ENCODE results near the gene TOR1B. TPM values are rescaled to one million over a fixed set of nuclear protein-coding genes. Genes with fewer than 3 reads are reported as not detected.
A peak's percentile ranks its signal among the peaks of the same experiment; 100 is the strongest.
"Not testable (repeated sequence)": the region's sequence is repeated elsewhere in the genome, so short reads cannot be mapped to it uniquely, and the experiment has no call there.

The TOR1B gene
- total RNA-seq, 1 donor from 2014 or later = 51.7 TPM

DNA sequence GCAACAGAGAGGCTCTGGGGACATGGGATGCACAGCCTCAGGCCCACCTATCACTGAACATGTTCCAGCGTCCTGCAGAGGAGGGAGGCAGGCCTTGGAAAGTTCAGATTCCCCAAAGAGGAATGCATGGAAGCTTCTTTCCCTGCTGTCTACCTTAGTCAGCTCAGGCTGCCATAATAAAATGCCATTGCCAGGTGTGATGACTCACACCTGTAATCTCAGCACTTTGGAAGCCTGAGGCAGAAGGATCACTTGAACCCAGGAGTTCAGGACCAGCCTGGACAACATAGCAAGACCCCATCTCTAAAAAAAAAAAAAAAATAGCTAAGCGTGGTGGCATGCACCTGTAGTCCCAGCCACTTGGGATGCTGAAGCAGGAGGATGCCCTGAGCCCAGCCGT is 24.5 kb upstream of the TOR1B start:
- H3K36me3 ChIP-seq = no peaks in the 10 kb centered on the region
- H3K27me3 ChIP-seq = no peaks in the 10 kb centered on the region
- intact Hi-C loops (cut with DNase I) = no loop called here
- H3K4me1 ChIP-seq = peaks cover 0 to 11% of the 10 kb centered on the region in 2 donors
- no peak overlapping the region for H3K27ac ChIP-seq
- no peak for DNase-seq (ENCODE audit: low spot score in 2 of 2)
- no peak overlapping the region for H3K4me3 ChIP-seq
- TF ChIP-seq, protein P1, sequence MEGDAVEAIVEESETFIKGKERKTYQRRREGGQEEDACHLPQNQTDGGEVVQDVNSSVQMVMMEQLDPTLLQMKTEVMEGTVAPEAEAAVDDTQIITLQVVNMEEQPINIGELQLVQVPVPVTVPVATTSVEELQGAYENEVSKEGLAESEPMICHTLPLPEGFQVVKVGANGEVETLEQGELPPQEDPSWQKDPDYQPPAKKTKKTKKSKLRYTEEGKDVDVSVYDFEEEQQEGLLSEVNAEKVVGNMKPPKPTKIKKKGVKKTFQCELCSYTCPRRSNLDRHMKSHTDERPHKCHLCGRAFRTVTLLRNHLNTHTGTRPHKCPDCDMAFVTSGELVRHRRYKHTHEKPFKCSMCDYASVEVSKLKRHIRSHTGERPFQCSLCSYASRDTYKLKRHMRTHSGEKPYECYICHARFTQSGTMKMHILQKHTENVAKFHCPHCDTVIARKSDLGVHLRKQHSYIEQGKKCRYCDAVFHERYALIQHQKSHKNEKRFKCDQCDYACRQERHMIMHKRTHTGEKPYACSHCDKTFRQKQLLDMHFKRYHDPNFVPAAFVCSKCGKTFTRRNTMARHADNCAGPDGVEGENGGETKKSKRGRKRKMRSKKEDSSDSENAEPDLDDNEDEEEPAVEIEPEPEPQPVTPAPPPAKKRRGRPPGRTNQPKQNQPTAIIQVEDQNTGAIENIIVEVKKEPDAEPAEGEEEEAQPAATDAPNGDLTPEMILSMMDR (IDR thresholded peaks at IDR 0.05) = no peak
- H3K9me3 ChIP-seq = no peaks in the 10 kb centered on the region

DNA sequence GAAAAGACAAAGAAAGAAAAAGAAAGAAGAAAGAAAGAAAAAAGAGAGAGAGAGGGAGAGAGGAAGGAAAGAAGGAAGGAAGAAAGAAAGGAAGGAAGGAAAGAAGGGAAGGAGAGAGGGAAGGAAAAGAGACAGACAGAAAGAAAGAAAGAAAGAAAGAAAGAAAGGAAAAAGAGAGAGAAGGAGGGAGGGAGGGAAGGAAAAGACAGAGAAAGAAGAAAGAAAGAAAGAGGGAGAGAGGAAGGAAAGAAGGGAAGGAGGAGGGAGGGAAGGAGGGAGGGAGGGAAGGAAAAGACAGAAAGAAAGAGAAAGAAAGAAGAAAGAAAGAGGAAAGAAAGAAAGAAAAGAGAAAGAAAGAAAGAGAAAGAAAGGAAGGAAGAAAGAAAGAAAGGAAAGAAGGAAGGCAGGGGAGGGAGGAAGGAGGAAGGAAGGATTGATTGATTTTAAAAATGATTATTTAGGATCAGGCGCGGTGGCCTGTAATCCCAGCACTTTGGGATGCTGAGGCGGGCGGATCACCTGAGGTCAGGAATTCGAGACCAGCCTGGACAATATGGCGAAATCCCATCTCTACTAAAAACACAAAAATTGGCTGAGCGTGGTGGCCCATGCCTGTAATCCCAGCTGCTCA is 23.3 kb upstream of the TOR1B start:
- intact Hi-C loops (cut with DNase I) = loop anchor here (5.0 kb wide), 1 partner anchor 647 kb away; no protein-coding TSS in a partner anchor
- Histone ChIP-seq H3K27ac (no peak overlapping the region), H3K9me3 (no peaks in the 10 kb centered on the region), H3K36me3 (no peaks in the 10 kb centered on the region), H3K4me1 (peaks cover 0 to 11% of the 10 kb centered on the region in 2 donors), H3K27me3 (no peaks in the 10 kb centered on the region), H3K4me3 (no peak overlapping the region)
- no peak for DNase-seq (ENCODE audit: low spot score in 2 of 2)
- TF ChIP-seq, protein P1 (IDR thresholded peaks at IDR 0.05) = no peak

DNA sequence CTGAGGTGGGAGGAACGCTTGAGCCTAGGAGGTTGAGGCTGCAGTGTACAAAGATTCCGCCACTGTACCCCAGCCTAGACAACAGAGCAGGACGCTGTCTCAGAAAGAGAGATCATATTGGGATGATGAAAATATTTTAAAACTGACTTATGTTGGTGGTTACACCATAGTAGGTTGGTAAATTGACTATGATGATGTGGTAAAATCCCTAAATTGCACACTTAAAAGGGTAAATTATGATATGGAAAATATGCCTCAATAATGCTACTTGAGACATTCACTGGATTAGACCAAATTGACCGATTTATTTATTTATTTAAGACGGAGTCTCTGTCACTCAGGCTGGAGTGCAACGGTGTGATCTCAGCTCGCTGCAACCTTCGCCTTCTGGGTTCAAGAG is 21.9 kb upstream of the TOR1B start:
- Histone ChIP-seq H3K4me1 (peaks cover 0 to 11% of the 10 kb centered on the region in 2 donors), H3K27me3 (no peaks in the 10 kb centered on the region), H3K4me3 (no peak overlapping the region), H3K27ac (no peak overlapping the region), H3K9me3 (no peaks in the 10 kb centered on the region), H3K36me3 (no peaks in the 10 kb centered on the region)
- intact Hi-C loops (cut with DNase I) = loop anchor here (5.0 kb wide), 1 partner anchor 649 kb away; no protein-coding TSS in a partner anchor
- no peak for DNase-seq (ENCODE audit: low spot score in 2 of 2)
- TF ChIP-seq, protein P1 (IDR thresholded peaks at IDR 0.05) = no peak

DNA sequence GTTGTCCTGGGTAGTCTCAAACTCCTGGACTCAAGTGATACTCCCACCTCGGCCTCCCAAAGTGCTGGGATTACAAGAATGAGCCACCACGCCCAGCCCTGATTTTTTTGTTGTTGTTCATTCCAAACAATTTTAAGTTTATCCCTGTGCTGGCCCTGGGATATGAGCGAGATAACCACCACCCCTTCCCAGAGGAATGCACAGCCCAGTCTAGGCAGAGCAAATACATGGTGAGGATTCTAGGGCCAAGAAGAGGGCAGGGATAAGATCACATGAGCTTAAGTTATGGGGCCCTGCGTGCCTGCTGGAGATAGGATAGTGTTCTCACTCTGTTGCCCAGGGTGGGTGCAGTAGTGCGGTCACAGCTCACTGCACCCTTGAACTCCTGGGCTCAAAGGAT is 21.0 kb upstream of the TOR1B start:
- TF ChIP-seq, protein P1 (IDR thresholded peaks at IDR 0.05) = no peak

DNA sequence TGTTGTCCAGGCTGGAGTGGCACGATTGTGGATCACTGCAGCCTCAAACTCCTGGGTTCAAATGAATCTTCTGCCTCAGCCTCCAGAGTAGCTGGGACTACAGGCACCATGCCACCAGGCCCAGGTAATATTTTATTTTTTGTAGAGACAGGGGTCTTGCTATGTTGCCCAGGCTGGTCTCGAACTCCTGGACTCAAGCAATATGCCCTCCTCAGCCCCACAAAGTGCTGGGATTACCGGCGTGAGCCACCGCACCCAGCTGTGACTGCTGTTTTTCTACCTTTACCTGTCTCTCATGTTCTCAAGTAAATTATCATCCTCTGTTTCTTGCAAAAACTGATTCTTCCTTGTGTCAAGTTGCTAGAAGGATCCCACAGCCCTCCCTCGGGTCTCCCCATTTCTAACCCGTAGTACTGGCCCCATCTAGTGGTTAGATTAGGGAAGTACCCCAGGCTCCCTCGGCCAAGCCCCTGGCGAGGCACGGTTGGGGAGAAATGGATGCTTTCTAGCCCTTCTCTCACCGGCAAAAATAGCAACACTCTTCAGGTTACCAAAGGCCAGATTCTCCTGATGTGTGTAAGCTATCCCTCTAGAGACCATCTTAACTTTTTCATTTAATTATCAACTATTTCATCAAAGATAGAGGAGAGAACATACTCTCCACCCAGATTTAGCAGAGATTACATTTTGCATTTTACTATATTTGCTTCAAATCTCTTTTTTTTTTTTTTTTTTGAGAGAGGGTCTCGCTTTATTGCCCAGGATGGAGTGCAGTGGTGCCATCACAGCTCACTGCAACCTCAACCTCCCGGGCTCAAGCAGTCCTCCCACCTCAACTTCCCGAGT is 19.2 kb upstream of the TOR1B start:
- no peaks in the 10 kb centered on the region for H3K27me3 ChIP-seq
- intact Hi-C loops (cut with DNase I) = loop anchor here (1.0 to 5.0 kb wide), 3 partner anchors 46 to 651 kb away; partner anchors contain the start of gene ASB6
- no peak overlapping the region for H3K4me3 ChIP-seq
- DNase-seq (ENCODE audit: low spot score in 2 of 2) = peak in 1 of 2 donors; percentile 89
- TF ChIP-seq, protein P1 (IDR thresholded peaks at IDR 0.05) = peak; percentile 84 to 92 (median 92)
- no peaks in the 10 kb centered on the region for H3K4me1 ChIP-seq
- no peaks in the 10 kb centered on the region for H3K36me3 ChIP-seq
- H3K9me3 ChIP-seq = no peaks in the 10 kb centered on the region
- H3K27ac ChIP-seq = no peak overlapping the region

More for the DNA sequence above, 21.0 kb upstream of the TOR1B start:
- H3K27me3 ChIP-seq = no peaks in the 10 kb centered on the region
- H3K9me3 ChIP-seq = no peaks in the 10 kb centered on the region
- no peak overlapping the region for H3K4me3 ChIP-seq
- no peaks in the 10 kb centered on the region for H3K36me3 ChIP-seq
- H3K27ac ChIP-seq = no peak overlapping the region
- H3K4me1 ChIP-seq = peaks cover 0 to 7% of the 10 kb centered on the region in 2 donors
- no peak for DNase-seq (ENCODE audit: low spot score in 2 of 2)
- intact Hi-C loops (cut with DNase I) = loop anchor here (5.0 kb wide), 1 partner anchor 650 kb away; no protein-coding TSS in a partner anchor

DNA sequence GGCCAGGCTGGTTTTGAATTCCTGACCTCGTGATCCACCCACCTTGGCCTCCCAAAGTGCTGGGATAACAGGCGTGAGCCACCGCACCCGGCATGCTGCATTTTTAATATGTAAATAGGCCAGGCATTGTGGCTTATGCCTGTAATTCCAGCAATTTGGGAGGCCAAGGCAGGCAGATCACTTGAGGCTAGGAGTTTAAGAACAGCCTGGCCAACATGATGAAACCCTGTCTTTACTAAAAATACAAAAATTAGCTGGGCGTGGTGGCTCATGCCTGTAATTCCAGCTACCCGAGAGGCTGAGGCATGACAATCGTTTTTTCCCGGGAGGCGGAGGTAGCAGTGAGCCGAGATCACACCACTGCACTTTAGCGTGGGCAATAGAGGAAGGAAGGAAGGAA is 18.0 kb upstream of the TOR1B start:
- H3K4me3 ChIP-seq; H3K27ac ChIP-seq; DNase-seq (ENCODE audit: low spot score in 2 of 2); H3K4me1 ChIP-seq; H3K9me3 ChIP-seq; H3K27me3 ChIP-seq; H3K36me3 ChIP-seq: not testable (repeated sequence)
- intact Hi-C loops (cut with DNase I) = loop anchor here (5.0 kb wide), 1 partner anchor 653 kb away; no protein-coding TSS in a partner anchor

Data from ascending aorta (tissue), 2 donors.